ENCODE data around the gene VPS52.

The VPS52 gene

GRCh38 chr6:33295621-33296369, 24.1 kb upstream of the VPS52 start:
- Histone ChIP-seq H3K23ac (ENCODE audit: low read depth, low read length, poor library complexity) (no peak overlapping the region), H3K36me3 (replicated peaks in 1 of 2; ENCODE audit: control insufficient read depth in 2 of 2, insufficient read depth in 2 of 2, low read length in 2 of 2) (peaks cover 20 to 60% of the 10 kb centered on the region in 2 donors), H2AK5ac (ENCODE audit: low read depth, low read length) (no peak overlapping the region), H3K9me3 (replicated peaks in 1 of 2; ENCODE audit: control insufficient read depth in 2 of 2, insufficient read depth in 1 of 2, low read depth in 1 of 2, low read length in 2 of 2) (no peaks in the 10 kb centered on the region), H3K4ac (ENCODE audit: low read length) (no peak overlapping the region), H2BK5ac (ENCODE audit: low read length) (no peak overlapping the region), H3K79me1 (ENCODE audit: low read depth, low read length) (peaks cover 6% of the 10 kb centered on the region), H2AFZ (ENCODE audit: low read length) (no peak overlapping the region), H3K18ac (ENCODE audit: low read length) (no peak overlapping the region), H2BK15ac (ENCODE audit: low read length) (no peak overlapping the region), H3K4me3 (ENCODE audit: low read length in 2 of 2) (no peak overlapping the region), H3K14ac (ENCODE audit: low read length) (no peak overlapping the region), H4K91ac (ENCODE audit: low read depth, low read length, poor library complexity) (no peak overlapping the region), H3K27me3 (ENCODE audit: control insufficient read depth in 3 of 3, insufficient read depth in 3 of 3, low read depth in 1 of 3, low read length in 3 of 3) (no peaks in the 10 kb centered on the region), H3K9ac (ENCODE audit: low read depth, low read length, poor library complexity) (no peak overlapping the region), H3K4me1 (ENCODE audit: control insufficient read depth in 2 of 2, insufficient read depth in 1 of 2, low read depth in 1 of 2, low read length in 2 of 2) (peaks cover 5 to 6% of the 10 kb centered on the region in 2 donors), H2BK120ac (ENCODE audit: low read depth, low read length) (no peak overlapping the region), H2BK12ac (ENCODE audit: low read length) (no peak overlapping the region), H3K27ac (replicated peaks; ENCODE audit: low read length) (no peak overlapping the region), H4K8ac (ENCODE audit: low read depth, low read length) (no peak overlapping the region), H3K4me2 (ENCODE audit: insufficient read depth, low read length, poor library complexity, severe bottlenecking) (no peak overlapping the region)
- DNase-seq (ENCODE audit: low spot score), result no peak
- WGBS, 2 donors (ENCODE audit: extremely low coverage in 2 of 2, insufficient read length in 2 of 2, insufficient replicate concordance in 1 of 2), result no CpG with 5 or more reads among the region's 15 CpGs

DNA sequence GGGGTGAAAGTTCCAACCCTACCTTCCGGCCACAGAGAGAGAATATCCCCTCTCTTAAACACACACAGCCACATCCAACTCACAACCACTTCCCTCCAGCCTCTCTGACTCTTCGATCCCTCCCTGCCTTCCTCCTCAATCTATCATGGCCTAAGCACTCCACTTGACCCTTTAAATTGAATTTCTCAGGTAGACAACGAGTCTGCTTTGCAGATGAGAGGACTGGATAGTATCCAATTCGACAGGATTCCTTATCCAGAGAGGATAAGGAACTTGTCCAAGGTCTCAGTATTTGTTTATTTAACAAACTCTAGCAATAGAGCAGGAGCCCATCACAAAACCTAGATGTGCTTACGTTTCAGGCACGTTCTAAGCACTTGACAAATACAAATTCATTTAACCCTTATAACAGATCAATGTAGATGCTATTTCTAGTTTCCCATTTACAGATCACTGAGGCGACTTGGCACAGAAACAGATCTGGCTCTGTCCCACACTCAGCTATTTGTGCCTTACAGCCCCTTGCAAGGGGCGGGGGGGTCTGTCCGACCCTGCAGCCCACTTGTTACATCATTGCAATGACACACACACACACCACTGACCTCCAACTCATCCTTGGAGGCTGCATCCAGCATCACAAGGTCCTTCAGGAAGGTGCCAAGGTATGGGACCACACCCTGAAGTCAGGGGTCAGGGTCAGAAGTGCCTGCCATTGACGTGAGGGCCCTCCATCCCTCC, 22.6 kb upstream of the VPS52 start:
- H3K27ac ChIP-seq (replicated peaks; ENCODE audit: low read length), result no peak overlapping the region
- H3K27me3 ChIP-seq (ENCODE audit: control insufficient read depth in 3 of 3, insufficient read depth in 3 of 3, low read depth in 1 of 3, low read length in 3 of 3), result no peaks in the 10 kb centered on the region
- DNase-seq (ENCODE audit: low spot score), result no peak
- H3K23ac ChIP-seq (ENCODE audit: low read depth, low read length, poor library complexity), result no peak overlapping the region
- peaks cover 20 to 65% of the 10 kb centered on the region in 2 donors for H3K36me3 ChIP-seq (replicated peaks in 1 of 2; ENCODE audit: control insufficient read depth in 2 of 2, insufficient read depth in 2 of 2, low read length in 2 of 2)
- no peak overlapping the region for H3K9ac ChIP-seq (ENCODE audit: low read depth, low read length, poor library complexity)
- no peak overlapping the region for H2BK120ac ChIP-seq (ENCODE audit: low read depth, low read length)
- H3K9me3 ChIP-seq (replicated peaks in 1 of 2; ENCODE audit: control insufficient read depth in 2 of 2, insufficient read depth in 1 of 2, low read depth in 1 of 2, low read length in 2 of 2), result no peaks in the 10 kb centered on the region
- no peak overlapping the region for H2AFZ ChIP-seq (ENCODE audit: low read length)
- no peak overlapping the region for H2BK15ac ChIP-seq (ENCODE audit: low read length)
- no peak overlapping the region for H2BK12ac ChIP-seq (ENCODE audit: low read length)
- H3K18ac ChIP-seq (ENCODE audit: low read length), result no peak overlapping the region
- no peak overlapping the region for H2BK5ac ChIP-seq (ENCODE audit: low read length)
- H3K4me1 ChIP-seq (ENCODE audit: control insufficient read depth in 2 of 2, insufficient read depth in 1 of 2, low read depth in 1 of 2, low read length in 2 of 2), result peaks cover 11 to 13% of the 10 kb centered on the region in 2 donors
- peaks cover 8% of the 10 kb centered on the region for H3K79me1 ChIP-seq (ENCODE audit: low read depth, low read length)
- H4K91ac ChIP-seq (ENCODE audit: low read depth, low read length, poor library complexity), result peak overlapping the region; percentile 79
- no peak overlapping the region for H3K4ac ChIP-seq (ENCODE audit: low read length)
- no peak overlapping the region for H4K8ac ChIP-seq (ENCODE audit: low read depth, low read length)
- H3K4me3 ChIP-seq (ENCODE audit: low read length in 2 of 2), result no peak overlapping the region
- no peak overlapping the region for H3K14ac ChIP-seq (ENCODE audit: low read length)
- H3K4me2 ChIP-seq (ENCODE audit: insufficient read depth, low read length, poor library complexity, severe bottlenecking), result no peak overlapping the region
- no CpG with 5 or more reads among the region's 10 CpGs for WGBS, 2 donors (ENCODE audit: extremely low coverage in 2 of 2, insufficient read length in 2 of 2, insufficient replicate concordance in 1 of 2)
- H2AK5ac ChIP-seq (ENCODE audit: low read depth, low read length), result no peak overlapping the region

DNA sequence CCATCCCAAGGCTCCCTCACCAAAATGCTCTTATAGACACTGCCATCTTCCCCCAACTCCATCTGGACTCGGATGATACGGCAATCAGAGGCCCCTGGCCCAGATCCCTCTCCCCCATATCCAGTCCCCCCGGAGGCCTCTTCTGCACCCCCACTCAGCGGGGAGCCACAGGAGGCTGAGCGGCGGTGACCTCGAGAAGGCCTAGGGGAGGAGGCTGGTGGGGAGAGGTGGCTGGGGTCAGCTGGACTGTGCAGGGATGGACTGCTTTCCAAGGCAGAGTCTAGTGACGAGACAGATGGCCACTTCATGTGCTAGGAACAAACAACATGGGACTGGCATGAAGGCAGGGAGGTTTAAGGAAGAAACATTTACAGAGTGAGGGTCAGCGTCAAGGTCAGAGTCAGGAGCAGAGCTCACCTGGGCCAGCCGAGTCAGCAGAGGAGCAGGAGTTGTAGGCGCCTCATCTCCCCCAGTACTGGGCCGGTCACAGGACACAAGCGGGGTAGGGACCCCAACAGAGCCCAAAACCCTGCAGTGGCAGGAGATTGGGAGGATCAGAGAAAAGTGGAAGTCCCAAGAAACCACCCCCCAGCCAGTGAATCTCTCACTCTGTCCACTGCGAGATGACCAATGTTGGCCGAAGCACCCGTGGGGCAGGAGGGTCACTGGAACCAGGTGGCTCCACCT, 21.5 kb upstream of the VPS52 start:
- H4K8ac ChIP-seq (ENCODE audit: low read depth, low read length), result no peak overlapping the region
- H3K4me2 ChIP-seq (ENCODE audit: insufficient read depth, low read length, poor library complexity, severe bottlenecking), result no peak overlapping the region
- H3K4ac ChIP-seq (ENCODE audit: low read length), result no peak overlapping the region
- WGBS, 2 donors (ENCODE audit: extremely low coverage in 2 of 2, insufficient read length in 2 of 2, insufficient replicate concordance in 1 of 2), result no CpG with 5 or more reads among the region's 16 CpGs
- no peak overlapping the region for H3K18ac ChIP-seq (ENCODE audit: low read length)
- no peak overlapping the region for H2BK120ac ChIP-seq (ENCODE audit: low read depth, low read length)
- H3K23ac ChIP-seq (ENCODE audit: low read depth, low read length, poor library complexity), result no peak overlapping the region
- no peak overlapping the region for H2BK15ac ChIP-seq (ENCODE audit: low read length)
- H2BK5ac ChIP-seq (ENCODE audit: low read length), result no peak overlapping the region
- peaks cover 8% of the 10 kb centered on the region for H3K79me1 ChIP-seq (ENCODE audit: low read depth, low read length)
- H3K4me3 ChIP-seq (ENCODE audit: low read length in 2 of 2), result no peak overlapping the region
- H4K91ac ChIP-seq (ENCODE audit: low read depth, low read length, poor library complexity), result no peak overlapping the region
- H2BK12ac ChIP-seq (ENCODE audit: low read length), result no peak overlapping the region
- no peak overlapping the region for H2AK5ac ChIP-seq (ENCODE audit: low read depth, low read length)
- DNase-seq (ENCODE audit: low spot score), result no peak
- H3K27me3 ChIP-seq (ENCODE audit: control insufficient read depth in 3 of 3, insufficient read depth in 3 of 3, low read depth in 1 of 3, low read length in 3 of 3), result no peaks in the 10 kb centered on the region
- no peak overlapping the region for H3K9ac ChIP-seq (ENCODE audit: low read depth, low read length, poor library complexity)
- peaks cover 14 to 16% of the 10 kb centered on the region in 2 donors for H3K4me1 ChIP-seq (ENCODE audit: control insufficient read depth in 2 of 2, insufficient read depth in 1 of 2, low read depth in 1 of 2, low read length in 2 of 2)
- no peak overlapping the region for H2AFZ ChIP-seq (ENCODE audit: low read length)
- no peak overlapping the region for H3K27ac ChIP-seq (replicated peaks; ENCODE audit: low read length)
- H3K14ac ChIP-seq (ENCODE audit: low read length), result no peak overlapping the region
- no peaks in the 10 kb centered on the region for H3K9me3 ChIP-seq (replicated peaks in 1 of 2; ENCODE audit: control insufficient read depth in 2 of 2, insufficient read depth in 1 of 2, low read depth in 1 of 2, low read length in 2 of 2)
- peaks cover 20 to 65% of the 10 kb centered on the region in 2 donors for H3K36me3 ChIP-seq (replicated peaks in 1 of 2; ENCODE audit: control insufficient read depth in 2 of 2, insufficient read depth in 2 of 2, low read length in 2 of 2)

DNA sequence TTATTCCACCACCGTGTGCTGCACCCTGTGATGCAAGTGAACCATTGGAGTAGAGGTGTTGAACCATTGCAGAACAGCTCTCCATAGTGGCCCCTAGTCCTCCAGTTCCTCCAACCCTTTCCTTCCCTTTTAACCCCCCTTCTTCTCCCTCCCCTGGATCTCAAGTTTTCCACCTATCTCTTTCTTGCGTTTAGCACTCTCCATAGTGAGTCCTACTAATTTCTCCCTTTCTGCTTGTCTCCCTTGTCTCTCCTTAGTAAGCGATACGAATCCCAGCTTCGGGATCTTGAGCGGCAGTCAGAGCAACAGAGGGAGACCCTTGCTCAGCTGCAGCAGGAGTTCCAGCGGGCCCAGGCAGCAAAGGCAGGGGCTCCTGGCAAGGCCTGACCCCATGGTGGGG, 18.8 kb upstream of the VPS52 start:
- Histone ChIP-seq H3K27me3 (ENCODE audit: control insufficient read depth in 3 of 3, insufficient read depth in 3 of 3, low read depth in 1 of 3, low read length in 3 of 3) (no peaks in the 10 kb centered on the region), H3K4me3 (ENCODE audit: low read length in 2 of 2) (peak overlapping the region in 1 of 2 donors; percentile 83), H2AK5ac (ENCODE audit: low read depth, low read length) (no peak overlapping the region), H4K91ac (ENCODE audit: low read depth, low read length, poor library complexity) (no peak overlapping the region), H2BK5ac (ENCODE audit: low read length) (no peak overlapping the region), H3K36me3 (replicated peaks in 1 of 2; ENCODE audit: control insufficient read depth in 2 of 2, insufficient read depth in 2 of 2, low read length in 2 of 2) (peaks cover 29 to 72% of the 10 kb centered on the region in 2 donors), H3K18ac (ENCODE audit: low read length) (no peak overlapping the region), H3K4ac (ENCODE audit: low read length) (no peak overlapping the region), H3K9ac (ENCODE audit: low read depth, low read length, poor library complexity) (no peak overlapping the region), H3K14ac (ENCODE audit: low read length) (no peak overlapping the region), H3K27ac (replicated peaks; ENCODE audit: low read length) (no peak overlapping the region), H4K8ac (ENCODE audit: low read depth, low read length) (no peak overlapping the region), H2BK15ac (ENCODE audit: low read length) (no peak overlapping the region), H3K79me1 (ENCODE audit: low read depth, low read length) (peaks cover 5% of the 10 kb centered on the region), H3K23ac (ENCODE audit: low read depth, low read length, poor library complexity) (no peak overlapping the region), H2BK12ac (ENCODE audit: low read length) (no peak overlapping the region), H2AFZ (ENCODE audit: low read length) (no peak overlapping the region), H3K4me1 (ENCODE audit: control insufficient read depth in 2 of 2, insufficient read depth in 1 of 2, low read depth in 1 of 2, low read length in 2 of 2) (peaks cover 9 to 13% of the 10 kb centered on the region in 2 donors), H3K4me2 (ENCODE audit: insufficient read depth, low read length, poor library complexity, severe bottlenecking) (peak overlapping the region; percentile 95), H3K9me3 (replicated peaks in 1 of 2; ENCODE audit: control insufficient read depth in 2 of 2, insufficient read depth in 1 of 2, low read depth in 1 of 2, low read length in 2 of 2) (no peaks in the 10 kb centered on the region), H2BK120ac (ENCODE audit: low read depth, low read length) (no peak overlapping the region)
- WGBS, 2 donors (ENCODE audit: extremely low coverage in 2 of 2, insufficient read length in 2 of 2, insufficient replicate concordance in 1 of 2), result no CpG with 5 or more reads among the region's 7 CpGs
- DNase-seq (ENCODE audit: low spot score), result no peak

All from neuronal stem cell (in vitro differentiated cells).